Smooth muscle cell (in vitro differentiated cells): ENCODE results near the gene BTN3A1. TPM values are rescaled to one million over a fixed set of nuclear protein-coding genes. Genes with fewer than 3 reads are reported as not detected.

Experiments used
- DNase-seq: peaks from one replicate; lab custom pipeline; 2025; ENCODE audit not compliant: unreplicated experiment; lab: John Stamatoyannopoulos, UW
- H2AFZ ChIP-seq: fragments of 200-600 bp; sonication (generic); 2 replicates; pipeline ENCODE4 v1.6.0; 2016; ENCODE audit warnings: antibody characterized with exemption, low read depth, mild to moderate bottlenecking
- H3F3A ChIP-seq: fragments of 200-600 bp; sonication (generic); 2 replicates; pipeline ENCODE4 v1.6.0; 2017; ENCODE audit warnings: antibody characterized with exemption, low read depth
- H3K27ac ChIP-seq: fragments of 200-600 bp; sonication (generic); 2 replicates; pipeline ENCODE4 v1.5.1; 2016; ENCODE audit warnings: low read depth, mild to moderate bottlenecking
- H3K27me3 ChIP-seq: fragments of 200-600 bp; sonication (generic); 2 replicates; pipeline ENCODE4 v1.6.1; 2016; ENCODE audit warnings: low read depth, mild to moderate bottlenecking
- H3K36me3 ChIP-seq: fragments of 200-600 bp; sonication (generic); 2 replicates; pipeline ENCODE4 v1.5.1; 2016; ENCODE audit warnings: low read depth
- H3K4me1 ChIP-seq: fragments of 200-600 bp; sonication (generic); 2 replicates; pipeline ENCODE4 v1.5.1; 2016; ENCODE audit warnings: low read depth
- H3K4me2 ChIP-seq: fragments of 200-600 bp; sonication (generic); 2 replicates; pipeline ENCODE4 v1.6.0; 2016; ENCODE audit warnings: mild to moderate bottlenecking
- H3K4me3 ChIP-seq: fragments of 200-600 bp; sonication (generic); 2 replicates; pipeline ENCODE4 v1.5.1; 2016; ENCODE audit warnings: mild to moderate bottlenecking
- H3K79me2 ChIP-seq: fragments of 200-600 bp; sonication (generic); 2 replicates; pipeline ENCODE4 v1.6.0; 2016; ENCODE audit warnings: low read depth, mild to moderate bottlenecking
- H3K9ac ChIP-seq: fragments of 200-600 bp; sonication (generic); 2 replicates; pipeline ENCODE4 v1.6.0; 2016; ENCODE audit warnings: low read depth
- H3K9me3 ChIP-seq: fragments of 200-600 bp; sonication (generic); replicated peaks from 2 replicates; pipeline ENCODE4 v1.5.1; 2016; ENCODE audit warnings: low read depth
- H4K20me1 ChIP-seq: fragments of 200-600 bp; sonication (generic); 2 replicates; pipeline ENCODE4 v1.6.0; 2016; ENCODE audit warnings: low read depth
- WGBS: methylation state at CpG from one replicate; pipeline ENCODE4 v1.1.7; 2016; ENCODE audit warnings: low lambda C conversion rate; 5-methylcytosine and 5-hydroxymethylcytosine counted together
- polyA plus RNA-seq: library from polyadenylated mRNA; unstranded; fragments of >200 nt; fragmentation: Nextera tagmentation; extraction: Ambion mirVana; gene quantifications from 2 replicates; pipeline ENCODE4 v1.2.1, GENCODE V29; 2016
- total RNA-seq: library from RNA; depleted of rRNA; stranded (reverse); fragments of >200 nt; gene quantifications from 2 replicates; pipeline ENCODE4 v1.2.3, GENCODE V29; 2014
- TF ChIP-seq, protein P1 (sequence below): fragments of 200-600 bp; sonication (generic); IDR thresholded peaks from 2 replicates; pipeline ENCODE4 v1.5.1; 2017; ENCODE audit warnings: borderline replicate concordance, mild to moderate bottlenecking, antibody characterized with exemption; ENCODE audit not compliant: insufficient read depth, poor library complexity, severe bottlenecking

The BTN3A1 gene
- total and polyA plus RNA-seq, 2 experiments from 2014 or later = 13.5 to 19.1 TPM

DNA sequence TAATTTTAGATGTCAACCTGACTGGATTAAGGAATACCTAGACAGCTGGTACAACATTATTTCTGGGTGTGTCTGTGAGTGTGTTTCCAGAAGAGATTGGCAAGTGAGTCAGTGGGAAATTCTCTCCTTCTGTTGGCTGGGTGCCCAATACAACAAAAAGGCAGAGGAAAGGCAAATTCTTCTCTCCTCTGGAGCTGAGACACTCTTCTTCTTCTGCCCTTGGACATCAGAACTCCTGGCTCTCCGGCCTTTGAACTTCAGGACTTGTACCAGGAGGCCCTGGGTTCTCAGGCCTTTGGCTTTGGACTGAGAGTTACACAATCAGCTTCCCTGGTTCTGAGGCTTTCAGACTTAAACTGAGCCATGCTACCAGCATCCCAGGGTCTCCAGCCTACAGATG is 7.8 kb upstream of the BTN3A1 start:
- 100% methylated on average over 1 of the region's 1 CpG for WGBS

DNA sequence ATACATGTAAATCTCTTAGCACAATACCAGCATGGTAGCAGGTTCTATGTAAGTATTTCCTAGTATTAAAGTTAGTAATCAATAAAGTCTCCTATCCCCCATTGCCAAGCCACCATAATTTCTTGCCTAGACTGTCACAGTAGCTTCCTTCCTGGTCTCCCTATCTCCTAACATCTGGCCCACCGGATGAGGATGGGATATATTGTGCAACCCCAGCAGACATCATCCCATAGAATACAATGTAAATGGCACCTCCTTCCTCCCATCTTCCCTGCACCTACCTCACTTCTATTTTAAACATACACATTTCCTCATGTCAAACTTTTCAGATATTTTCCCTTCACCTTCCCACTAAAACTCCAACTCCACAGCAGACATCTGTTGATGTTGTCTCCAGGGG is 3.5 kb upstream of the BTN3A1 start:
- no peaks in the 10 kb centered on the region for H3K36me3 ChIP-seq
- TF ChIP-seq, protein P1, sequence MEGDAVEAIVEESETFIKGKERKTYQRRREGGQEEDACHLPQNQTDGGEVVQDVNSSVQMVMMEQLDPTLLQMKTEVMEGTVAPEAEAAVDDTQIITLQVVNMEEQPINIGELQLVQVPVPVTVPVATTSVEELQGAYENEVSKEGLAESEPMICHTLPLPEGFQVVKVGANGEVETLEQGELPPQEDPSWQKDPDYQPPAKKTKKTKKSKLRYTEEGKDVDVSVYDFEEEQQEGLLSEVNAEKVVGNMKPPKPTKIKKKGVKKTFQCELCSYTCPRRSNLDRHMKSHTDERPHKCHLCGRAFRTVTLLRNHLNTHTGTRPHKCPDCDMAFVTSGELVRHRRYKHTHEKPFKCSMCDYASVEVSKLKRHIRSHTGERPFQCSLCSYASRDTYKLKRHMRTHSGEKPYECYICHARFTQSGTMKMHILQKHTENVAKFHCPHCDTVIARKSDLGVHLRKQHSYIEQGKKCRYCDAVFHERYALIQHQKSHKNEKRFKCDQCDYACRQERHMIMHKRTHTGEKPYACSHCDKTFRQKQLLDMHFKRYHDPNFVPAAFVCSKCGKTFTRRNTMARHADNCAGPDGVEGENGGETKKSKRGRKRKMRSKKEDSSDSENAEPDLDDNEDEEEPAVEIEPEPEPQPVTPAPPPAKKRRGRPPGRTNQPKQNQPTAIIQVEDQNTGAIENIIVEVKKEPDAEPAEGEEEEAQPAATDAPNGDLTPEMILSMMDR = no peak
- H2AFZ ChIP-seq = no peak overlapping the region
- no peaks in the 10 kb centered on the region for H3K9me3 ChIP-seq
- no peaks in the 10 kb centered on the region for H3K27me3 ChIP-seq
- 100% methylated on average over 1 of the region's 1 CpG for WGBS
- H3K4me3 ChIP-seq = no peak overlapping the region
- no peaks in the 10 kb centered on the region for H3F3A ChIP-seq
- H3K4me1 ChIP-seq = peaks cover 5% of the 10 kb centered on the region
- H3K79me2 ChIP-seq = no peaks in the 10 kb centered on the region
- H4K20me1 ChIP-seq = no peaks in the 10 kb centered on the region
- no peak overlapping the region for H3K9ac ChIP-seq
- H3K4me2 ChIP-seq = no peak overlapping the region
- no peak for DNase-seq
- H3K27ac ChIP-seq = no peak overlapping the region

More for the DNA sequence above, 7.8 kb upstream of the BTN3A1 start:
- TF ChIP-seq, protein P1 = no peak
- Histone ChIP-seq H3K36me3 (no peaks in the 10 kb centered on the region), H3K27me3 (no peaks in the 10 kb centered on the region), H3K79me2 (no peaks in the 10 kb centered on the region), H3K9me3 (no peaks in the 10 kb centered on the region), H3F3A (no peaks in the 10 kb centered on the region), H3K4me2 (no peak overlapping the region), H3K4me1 (no peaks in the 10 kb centered on the region), H3K9ac (no peak overlapping the region), H4K20me1 (no peaks in the 10 kb centered on the region), H3K4me3 (no peak overlapping the region), H2AFZ (no peak overlapping the region), H3K27ac (no peak overlapping the region)
- no peak for DNase-seq

DNA sequence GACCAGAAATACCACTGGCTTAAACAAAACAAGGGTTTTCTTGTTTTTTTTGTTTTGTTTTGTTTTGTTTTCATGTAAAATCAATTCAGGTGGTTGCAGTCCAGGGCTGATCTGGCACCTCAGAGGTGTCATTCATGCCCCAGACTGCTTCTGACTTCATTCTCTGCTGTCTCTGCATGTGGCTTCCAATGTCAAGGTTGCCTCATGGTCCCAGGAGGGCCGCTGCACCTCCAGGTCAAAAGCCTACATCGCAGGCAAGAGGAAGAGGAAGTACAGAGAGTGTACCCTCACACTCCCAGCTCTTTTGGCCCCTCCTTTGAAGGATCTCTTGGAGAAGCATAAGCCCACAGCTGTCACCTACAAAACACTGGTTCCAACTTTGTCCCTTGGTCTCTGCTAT is 1.4 kb upstream of the BTN3A1 start:
- Histone ChIP-seq H2AFZ (peak overlapping the region; percentile 92), H3K27me3 (no peaks in the 10 kb centered on the region), H3K9me3 (no peaks in the 10 kb centered on the region), H4K20me1 (no peaks in the 10 kb centered on the region), H3K4me2 (no peak overlapping the region), H3K79me2 (no peaks in the 10 kb centered on the region), H3K4me1 (peaks cover 5% of the 10 kb centered on the region), H3K27ac (no peak overlapping the region), H3K36me3 (no peaks in the 10 kb centered on the region), H3K9ac (no peak overlapping the region), H3F3A (no peaks in the 10 kb centered on the region), H3K4me3 (no peak overlapping the region)
- DNase-seq = no peak
- WGBS = 97% methylated on average over 2 of the region's 2 CpGs
- TF ChIP-seq, protein P1 = no peak

DNA sequence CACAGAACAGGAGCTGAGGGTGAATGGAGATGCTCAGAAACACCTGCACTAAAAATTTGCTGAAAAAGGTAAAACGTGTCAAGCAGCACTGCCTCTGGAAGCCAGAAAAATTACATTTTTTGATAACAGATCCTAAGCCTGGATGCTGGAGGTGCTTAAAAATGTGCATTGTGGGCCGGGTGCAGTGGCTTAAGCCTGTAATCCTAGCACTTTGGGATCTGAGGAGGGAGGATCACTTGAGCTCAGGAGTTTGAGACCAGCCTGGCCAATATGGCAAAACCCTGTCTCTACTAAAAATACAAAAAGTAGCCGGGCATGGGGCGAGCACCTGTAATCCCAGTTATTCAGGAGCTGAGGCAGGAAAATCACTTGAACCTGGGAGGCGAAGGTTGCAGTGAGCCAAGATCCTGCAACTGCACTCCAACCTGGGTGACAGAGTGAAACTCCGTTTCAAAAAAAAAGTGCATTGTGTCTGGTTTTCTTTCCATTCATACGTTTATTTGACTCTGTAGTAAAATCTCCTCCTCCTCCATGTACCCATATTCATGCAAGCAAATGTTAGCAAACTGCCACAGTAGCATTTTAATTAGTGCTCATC is 587 bp upstream of the BTN3A1 start:
- H2AFZ ChIP-seq = peak overlapping the region; percentile 92
- H3K9me3 ChIP-seq = no peaks in the 10 kb centered on the region
- no peaks in the 10 kb centered on the region for H3F3A ChIP-seq
- H3K9ac ChIP-seq = peak overlapping the region; percentile 90
- DNase-seq = no peak
- H3K27ac ChIP-seq = peak overlapping the region; percentile 81
- H3K4me1 ChIP-seq = peaks cover 5% of the 10 kb centered on the region
- no peaks in the 10 kb centered on the region for H3K36me3 ChIP-seq
- H3K27me3 ChIP-seq = no peaks in the 10 kb centered on the region
- peak overlapping the region; percentile 77 for H3K4me3 ChIP-seq
- WGBS = 70% methylated on average over 7 of the region's 7 CpGs
- peak overlapping the region; percentile 86 for H3K4me2 ChIP-seq
- no peaks in the 10 kb centered on the region for H4K20me1 ChIP-seq
- TF ChIP-seq, protein P1 = no peak
- H3K79me2 ChIP-seq = no peaks in the 10 kb centered on the region
